ENCODE measurements around the gene PCYOX1L.

Gene PCYOX1L

DNA sequence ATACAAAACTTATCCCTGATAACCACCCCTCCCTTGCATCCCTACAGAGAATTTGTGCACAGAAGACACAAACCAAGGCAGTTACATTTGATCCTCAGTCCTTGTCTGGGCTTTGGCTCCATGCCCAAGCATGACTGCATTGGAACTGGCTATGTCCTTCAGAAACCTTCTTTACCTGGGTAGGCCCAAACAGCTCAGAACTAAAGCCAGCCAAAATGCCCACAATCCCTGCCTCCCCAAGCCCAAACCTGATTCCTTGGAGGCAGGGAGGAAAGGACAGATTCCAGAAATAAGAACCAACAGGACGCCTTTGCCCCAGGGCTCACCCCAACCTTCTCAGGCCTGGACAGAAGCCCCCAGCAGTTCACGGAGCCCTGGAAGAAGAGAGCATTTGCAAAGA lies 13.0 kb downstream of the PCYOX1L start:
- ATAC-seq = no peak

DNA sequence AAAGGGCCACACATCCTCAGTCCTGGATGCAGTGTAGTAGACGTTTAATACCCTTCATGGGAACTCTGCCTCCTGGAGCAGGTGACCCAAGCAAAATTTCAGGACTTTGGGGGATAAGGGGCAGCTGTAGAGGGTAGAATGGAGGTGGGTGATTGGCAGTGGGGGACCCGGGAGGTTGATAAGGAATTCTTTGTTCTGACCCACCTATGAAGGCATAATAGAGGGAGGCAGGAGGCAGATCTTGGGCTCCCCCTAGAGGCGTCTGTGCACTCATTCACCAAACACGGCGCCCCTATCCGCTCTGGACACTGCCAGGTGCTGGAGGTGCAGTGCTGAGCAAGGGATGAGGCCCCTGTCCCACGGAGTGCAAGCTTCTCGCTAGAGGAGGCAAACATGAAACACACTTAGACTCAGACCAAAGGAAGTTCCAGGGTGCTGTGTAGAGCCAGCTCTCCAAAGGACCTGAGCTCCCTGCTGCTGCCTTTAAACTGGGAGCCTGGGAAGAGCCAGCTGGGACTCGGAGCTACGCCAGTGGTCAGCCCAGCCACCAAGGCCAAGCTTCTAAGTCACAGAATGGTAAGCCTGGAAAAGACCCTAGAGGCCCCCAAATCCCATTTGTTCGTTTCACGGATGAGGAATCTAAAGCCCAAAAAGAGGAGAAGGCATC lies 13.6 kb downstream of the PCYOX1L start:
- peak; percentile 83 to 93 for ATAC-seq

DNA sequence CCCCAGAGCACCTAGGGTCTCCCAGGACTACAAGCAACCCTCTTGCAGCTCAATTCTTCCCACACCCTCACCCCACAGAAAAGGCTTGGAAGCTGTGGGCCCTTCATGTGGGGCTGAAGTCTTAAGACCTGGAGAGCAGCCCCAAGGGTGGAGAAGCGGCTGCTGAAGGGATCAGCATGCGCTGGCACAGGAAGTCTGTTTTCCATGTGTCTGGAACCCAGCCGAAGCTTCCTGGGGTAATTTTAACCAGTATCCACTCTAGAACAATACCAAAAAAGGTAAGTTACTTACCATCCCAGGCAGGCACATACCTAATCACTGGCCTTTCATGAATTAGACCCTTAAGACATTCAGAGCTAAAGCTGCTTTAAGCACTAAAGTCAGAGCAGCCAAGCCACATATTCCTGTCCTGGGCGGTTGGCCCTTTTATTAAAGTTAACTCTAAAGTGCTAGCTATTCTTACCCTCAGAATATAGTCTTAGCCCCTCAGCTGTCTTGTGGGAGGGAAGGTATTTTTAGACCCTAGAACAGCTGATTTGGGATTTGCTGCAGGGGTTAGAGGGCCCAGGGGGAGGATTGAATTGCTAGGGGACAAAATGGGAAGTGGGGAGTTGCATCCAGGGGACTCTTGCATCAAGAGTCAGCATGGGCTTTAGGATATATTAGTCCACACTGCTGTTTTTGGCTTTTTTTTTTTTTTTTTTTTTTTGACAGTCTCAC lies 14.4 kb downstream of the PCYOX1L start:
- ATAC-seq = no peak

DNA sequence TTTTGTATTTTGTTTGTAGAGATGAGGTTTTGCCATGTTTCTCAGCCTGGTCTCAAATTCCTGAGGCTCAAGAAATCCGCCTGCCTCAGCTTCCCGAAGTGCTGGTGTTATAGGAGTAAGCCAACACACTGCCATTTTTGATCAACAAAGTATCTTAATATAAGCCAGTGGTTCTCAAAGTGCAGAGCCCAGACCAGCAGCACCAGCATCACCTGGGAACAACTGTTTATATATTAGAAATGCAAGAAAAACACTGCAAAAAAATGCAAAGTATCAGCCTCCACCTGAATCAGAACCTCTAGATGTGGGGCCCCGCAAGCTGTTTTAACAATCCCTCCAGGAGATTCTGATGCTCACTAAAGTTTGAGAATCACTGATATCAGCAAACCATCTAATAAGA lies 15.1 kb downstream of the PCYOX1L start:
- no peak for ATAC-seq

DNA sequence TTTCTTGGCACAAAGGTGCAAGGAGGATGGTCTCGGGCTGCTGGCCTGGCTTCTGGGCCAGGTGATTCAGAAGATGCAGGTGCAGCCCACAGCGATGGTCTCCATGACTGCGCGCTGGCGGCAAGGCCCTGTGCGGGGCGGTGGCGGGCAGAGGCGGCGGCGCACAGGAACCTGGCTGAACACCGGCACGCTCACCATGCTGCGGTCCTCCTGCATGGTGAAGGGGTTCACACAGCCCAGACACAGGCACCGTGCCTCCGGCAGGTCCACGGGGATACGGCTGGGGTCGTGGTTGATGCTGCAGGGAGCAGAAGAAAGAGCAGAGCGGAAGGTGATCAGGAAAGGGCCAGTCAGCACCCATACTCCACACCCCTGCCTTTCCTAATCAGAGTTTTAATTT lies 16.5 kb downstream of the PCYOX1L start:
- no peak for ATAC-seq

DNA sequence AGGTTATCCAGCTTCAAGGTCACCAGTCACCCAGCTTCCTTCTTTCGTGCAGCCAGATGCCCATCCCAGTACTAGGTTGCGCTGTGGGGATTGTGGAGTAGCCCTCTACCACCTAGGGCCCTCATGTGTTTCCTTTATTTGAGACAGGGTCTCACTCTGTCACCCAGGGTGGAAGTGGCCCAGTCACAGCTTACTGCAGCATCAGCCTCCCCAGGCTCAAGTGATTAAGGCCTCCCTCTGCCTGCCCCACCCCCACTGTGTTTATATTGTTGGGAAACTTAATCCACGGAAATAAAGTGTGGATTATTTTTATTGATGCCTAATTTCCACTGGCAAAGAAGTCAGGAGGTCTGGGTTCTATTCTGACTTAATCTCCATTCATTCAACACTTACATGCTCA lies 17.0 kb downstream of the PCYOX1L start:
- ATAC-seq = no peak

DNA sequence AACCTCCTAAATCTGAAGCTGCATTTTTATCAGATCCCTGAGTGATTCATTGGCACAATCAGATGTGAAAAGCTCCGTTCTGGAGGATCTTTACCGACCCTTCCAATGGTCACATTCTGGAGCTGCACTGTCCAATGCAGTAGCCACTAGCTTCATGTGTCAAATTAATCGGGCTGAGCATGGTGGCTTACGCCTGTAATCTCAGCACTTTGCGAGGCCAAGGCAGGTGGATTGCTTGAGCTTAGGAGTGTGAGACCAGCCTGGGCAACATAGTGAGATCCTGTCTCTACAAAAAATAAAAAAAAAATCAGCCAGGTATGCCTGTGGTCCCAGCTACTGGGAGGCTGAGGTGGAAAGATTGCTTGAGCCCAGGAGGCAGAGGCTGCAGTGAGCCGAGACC lies 17.6 kb downstream of the PCYOX1L start:
- ATAC-seq = no peak

DNA sequence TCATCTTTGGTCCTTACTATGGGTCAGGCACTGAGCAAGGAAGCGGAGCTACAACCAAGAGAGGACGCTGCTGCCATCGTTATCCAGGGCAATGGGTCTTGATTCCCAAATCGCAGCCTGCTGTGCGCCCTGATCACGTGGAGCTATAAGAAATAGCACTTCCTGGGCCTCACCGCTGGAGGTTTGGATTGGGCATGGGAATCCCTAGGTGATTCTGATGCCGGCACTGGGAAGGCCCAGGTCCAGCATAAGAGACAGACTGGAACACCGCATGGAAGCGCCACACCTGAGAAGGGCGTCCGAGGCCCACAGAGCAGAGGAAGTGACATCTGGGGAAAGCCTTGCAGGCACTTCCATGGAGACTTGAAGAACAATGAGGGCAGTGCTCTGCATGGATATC lies 18.3 kb downstream of the PCYOX1L start:
- ATAC-seq = no peak

DNA sequence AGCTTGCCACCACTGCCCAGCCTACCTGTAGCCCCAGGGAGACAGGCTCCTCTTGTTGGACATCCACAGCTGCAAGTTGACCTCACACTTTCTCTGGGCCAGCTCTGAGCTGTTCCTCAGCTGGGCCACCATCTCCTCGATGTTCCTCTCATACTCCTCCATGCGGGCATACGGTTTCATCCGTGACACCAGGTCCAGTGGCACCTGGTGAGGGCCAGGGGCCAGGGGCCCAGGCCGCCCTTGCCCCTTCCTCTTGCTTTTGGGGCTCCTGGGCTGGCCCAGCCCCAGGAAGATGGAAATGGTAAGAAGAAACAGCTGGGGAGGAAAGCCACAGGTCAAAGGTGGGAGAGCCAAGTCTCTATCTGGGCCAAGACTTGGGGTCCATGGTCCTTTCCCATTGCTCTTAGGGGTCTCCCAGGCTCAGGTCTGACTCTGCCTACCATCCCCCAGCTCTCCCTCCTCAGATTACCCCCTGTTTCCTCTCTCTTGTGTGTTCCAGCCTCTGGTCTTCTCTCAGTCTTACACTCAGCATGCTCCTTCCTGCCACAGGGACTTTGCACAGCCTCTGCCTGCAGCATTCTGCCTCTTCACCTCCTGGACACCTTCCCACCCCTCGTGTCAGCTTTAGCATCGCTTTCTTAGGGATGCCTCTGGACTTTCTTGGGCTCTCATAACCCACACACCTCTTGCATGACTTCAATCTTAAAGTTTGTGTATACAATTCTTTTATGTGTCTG lies 19.0 kb downstream of the PCYOX1L start:
- no peak for ATAC-seq

DNA sequence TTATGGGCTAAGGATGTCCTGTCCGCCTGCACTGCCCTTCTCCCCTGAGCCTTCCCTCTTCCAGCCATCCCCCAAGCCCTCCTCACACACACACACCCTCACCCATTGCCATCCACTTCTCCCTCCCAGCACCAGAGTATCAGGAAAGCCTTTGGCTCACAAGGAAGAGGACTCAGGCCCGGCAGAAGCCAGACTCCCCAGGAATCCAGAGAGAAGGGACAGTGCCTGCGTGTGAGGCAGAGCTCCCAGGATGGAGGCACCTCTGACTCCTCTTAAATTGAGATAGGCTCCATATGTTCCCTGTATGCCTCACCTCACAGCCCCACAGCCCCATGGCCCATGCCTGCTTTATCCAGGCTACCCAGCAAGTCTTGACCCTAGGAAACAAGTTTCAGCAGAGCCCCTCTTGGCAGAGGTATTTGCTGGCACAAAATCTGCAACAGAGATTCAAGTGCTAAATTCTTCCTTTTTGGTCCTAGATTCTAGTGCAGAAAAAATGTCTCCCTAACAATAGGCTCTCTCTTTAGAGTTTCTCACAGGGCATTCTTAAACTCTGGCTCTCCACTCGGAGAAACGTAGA lies 20.5 kb downstream of the PCYOX1L start:
- no peak for ATAC-seq

DNA sequence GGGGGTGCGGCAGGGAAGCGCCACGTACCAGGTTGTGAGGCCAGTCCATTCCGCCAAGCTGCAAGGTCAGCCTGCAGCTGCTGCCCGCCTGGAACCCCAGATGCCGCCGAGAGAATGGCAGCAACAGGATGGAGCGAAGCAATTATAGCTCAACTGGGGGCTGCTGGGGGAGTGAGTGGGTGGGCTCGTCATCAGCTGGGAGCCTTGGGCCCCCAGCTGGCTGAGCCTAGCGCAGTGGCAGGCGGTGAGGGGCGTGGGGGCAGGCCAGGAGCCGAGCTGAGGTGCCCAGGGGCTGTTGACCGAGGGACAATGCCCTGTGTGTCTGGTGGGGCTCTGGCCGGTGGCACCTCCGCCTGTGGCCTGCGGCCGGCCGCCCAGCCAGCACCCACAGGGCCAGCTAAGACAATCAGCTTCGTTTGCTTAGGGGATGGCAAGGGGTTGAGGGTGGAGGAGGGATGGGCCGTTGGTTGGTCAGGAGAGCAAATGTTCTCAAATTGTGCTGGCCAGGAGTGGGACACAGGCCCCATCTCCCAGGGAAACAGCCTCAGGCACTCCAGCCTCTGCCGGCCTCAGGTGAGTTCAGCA lies 21.4 kb downstream of the PCYOX1L start, which contains the start of gene IL17B:
IL17B (minus strand) TSS at position 116 of the 585 bp plus-strand sequence; CDS start at position 49, 67 bp downstream.
- no peak for ATAC-seq

DNA sequence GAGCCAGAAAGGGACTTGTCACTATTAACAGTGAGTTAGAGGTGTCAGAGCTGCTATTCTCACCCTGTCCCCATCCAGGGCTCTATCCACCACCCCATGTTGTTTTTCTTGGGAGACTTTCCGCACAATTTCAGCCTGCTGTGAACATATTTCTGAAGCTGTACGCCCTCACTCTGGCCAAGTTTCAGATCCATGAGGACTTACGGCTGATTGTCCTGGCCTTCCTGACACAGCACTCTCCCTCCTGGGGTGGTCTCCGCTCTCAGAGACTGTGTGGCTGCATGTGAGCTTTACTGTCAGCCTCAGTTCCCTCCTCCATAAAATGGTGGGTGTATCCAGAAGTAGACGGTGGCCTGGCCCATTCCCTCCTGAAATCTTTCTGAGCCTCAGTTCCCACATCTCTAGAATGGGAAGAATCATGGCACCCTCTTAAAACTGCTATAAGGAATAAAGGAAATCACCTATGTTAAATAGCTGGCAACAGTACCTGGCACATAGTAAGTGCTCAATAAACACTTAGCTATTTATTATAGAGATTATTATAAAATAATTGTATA lies 22.1 kb downstream of the PCYOX1L start:
- ATAC-seq = no peak

DNA sequence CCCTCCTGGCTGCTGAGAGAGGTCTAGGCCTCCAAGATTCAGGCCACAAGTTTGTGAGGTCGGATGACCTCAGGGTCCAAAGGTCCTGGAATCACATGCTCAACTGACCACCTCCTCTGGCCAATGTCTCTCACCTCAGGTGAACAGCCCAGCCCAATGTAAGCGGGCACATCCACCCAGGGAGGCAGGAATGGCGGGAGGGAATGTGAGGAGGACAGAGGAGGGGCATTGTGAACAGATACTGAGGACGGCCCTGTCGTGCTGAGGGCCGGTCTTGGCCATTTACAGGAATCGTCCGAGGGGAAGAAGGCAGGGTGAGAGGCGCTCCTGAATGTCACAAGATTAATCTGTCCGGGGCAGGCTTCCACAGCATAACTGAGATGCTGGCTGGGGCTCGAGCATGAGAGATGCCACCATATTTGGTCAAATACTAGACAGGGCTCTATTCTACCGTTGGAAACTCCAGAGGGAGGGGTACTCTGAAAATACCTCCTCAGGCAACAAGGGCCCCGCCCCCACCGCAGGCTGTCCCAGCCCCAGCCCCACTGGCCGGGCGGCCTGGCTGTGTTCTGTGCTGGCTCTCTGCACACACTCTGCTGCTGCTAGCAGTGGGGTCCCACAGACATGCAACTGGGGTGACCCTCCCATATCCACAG lies 22.7 kb downstream of the PCYOX1L start:
- no peak for ATAC-seq

DNA sequence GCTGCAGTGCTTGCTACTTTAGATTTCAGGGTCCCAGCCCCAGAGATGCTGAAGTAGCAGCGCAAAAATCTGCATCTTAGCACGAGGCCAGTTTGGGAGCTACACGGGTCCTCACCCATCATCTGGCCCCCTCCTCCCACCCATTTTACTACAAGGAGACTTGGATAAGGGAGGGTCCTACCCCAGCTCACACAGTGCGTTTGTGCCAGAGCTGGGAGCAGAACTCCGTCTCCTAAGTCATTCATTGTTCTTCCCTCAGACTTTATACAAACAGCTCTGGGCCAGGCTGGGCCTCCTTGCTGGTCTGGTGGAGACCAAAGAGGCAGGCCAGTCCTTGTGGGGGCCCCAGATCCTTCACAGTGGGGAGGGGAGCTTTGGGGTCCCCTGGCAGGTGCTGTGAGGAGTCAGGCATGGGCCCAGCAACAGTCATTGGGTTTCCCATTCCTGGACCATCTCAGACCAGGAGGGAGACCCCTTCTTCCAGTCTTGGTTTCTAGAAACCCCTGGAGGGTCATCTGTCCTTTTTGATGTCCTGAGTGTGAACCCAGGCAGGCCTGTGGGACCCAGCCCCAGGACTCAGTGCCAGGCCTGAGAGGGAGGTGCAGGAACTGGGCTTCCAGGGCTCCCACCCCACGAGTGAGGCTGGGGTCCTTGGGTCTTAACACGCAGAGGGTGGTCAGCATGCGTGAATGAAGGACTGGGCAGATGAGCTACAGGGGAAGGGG lies 23.6 kb downstream of the PCYOX1L start:
- ATAC-seq = peak in 1 of 2 donors; percentile 25

DNA sequence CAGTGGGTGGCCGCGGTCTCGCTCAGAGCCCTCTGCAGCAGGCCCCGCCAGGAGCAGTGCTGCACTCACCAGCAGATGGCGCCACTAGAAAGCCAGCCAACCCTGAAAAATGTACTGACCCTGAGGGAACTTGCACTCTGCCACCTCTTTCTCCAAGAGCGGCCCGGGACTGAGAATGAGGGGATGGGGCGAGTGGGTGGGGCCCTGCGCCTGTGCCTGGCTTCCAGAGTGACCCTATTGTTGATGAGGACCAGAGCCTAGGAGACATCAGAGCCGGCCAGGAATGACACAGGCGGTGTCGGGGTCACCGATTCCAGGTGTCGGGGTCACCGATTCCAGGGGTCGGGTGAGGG lies 24.1 kb downstream of the PCYOX1L start:
- ATAC-seq = peak; percentile 79 to 91

DNA sequence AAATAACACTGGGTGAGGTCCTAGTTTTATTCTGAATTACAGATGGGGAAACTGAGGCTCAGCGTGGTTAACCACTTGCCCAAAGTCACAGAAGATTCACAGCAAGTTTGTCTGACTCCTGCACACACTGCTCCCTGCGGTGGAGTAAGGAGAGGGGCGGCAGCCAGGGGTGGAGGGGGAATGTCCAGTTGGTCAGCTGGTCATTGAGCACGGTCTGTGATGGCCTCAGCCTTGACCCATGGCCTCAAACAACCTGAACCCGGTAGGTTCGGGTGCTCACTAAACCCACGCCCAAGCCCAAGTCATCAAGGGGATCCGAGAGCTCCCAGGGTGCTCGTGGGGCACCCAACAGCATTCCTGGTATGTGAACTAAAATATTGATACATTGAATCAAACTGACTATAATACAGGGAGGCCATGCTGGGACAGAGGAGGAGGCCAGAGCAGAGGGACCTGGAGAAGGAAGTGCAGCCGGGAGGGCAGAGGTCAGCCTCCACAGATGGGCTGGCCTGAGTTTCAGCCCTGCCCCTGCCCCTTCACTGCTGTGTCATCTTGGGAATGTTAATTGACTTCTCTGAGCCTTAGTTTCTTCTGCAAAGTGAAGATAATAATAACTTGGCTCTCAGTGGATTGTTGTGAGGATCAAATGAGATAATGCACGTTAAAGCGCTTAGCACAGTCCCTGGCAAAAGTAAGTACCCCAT lies 24.8 kb downstream of the PCYOX1L start:
- no peak for ATAC-seq

DNA sequence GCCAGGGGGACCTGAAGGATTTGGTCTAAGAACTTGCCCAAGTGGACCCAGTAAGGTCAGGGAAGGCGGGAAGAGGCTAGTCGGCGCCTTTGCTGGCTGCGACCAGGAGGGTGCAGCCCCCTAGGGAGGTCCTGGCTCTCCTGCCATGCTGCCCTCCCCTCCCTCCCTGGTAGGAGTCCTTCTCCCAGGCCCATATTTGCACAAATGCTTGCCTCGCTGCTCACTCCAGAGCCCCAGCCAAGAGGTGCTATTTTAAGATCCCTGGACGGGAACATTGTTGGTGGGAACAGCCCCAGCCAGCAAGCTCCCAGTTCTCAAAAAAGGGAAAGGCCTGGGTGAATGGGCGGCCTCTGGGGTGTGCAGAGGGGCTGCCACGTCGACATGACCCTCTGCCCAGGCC lies 25.6 kb downstream of the PCYOX1L start:
- no peak for ATAC-seq

DNA sequence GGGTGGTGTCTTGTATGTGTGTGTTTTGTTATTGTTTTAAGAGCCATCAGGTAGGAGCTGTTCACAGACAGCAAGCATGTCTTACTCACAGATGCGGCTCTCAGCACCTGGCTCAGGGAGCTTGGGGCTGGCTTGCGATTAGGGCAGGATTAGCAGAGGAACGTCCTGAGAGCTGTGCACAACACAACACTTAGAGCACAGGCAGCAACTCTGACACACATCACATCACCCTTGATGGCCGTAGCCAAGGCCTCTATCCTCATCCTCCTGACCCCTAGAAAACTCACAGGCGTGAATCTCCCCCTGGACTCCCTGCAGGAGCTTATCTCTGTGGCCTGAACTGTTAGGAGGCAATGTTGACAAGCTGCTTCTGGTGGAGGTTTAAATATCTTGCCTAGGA lies 28.3 kb downstream of the PCYOX1L start:
- ATAC-seq = no peak

DNA sequence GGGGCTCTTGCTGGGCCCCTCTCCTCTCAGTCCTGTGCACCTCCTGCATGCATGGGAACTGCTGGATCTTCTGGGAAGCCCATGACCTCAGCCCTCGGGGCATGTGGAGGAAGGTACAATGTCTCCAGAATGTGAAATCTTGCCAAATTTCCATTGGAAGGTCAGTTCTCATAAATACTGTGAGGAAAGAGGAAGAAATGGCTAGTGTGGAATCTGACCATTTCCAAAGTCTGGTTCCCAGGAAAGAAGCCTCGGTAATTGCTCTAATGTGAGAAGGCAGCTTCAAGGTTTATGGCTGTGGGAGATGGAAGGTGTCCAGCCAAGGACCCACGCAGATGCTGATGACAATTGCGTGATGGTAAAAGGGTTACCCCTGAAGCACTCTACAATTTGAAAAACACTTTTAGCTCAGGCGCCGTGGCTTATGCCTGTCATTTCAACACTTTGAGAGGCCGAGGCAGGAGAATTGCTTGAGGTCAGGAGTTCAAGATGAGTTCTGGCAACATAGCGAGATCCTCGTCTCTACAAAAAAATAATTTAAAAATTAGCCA lies 29.3 kb downstream of the PCYOX1L start:
- no peak for ATAC-seq

DNA sequence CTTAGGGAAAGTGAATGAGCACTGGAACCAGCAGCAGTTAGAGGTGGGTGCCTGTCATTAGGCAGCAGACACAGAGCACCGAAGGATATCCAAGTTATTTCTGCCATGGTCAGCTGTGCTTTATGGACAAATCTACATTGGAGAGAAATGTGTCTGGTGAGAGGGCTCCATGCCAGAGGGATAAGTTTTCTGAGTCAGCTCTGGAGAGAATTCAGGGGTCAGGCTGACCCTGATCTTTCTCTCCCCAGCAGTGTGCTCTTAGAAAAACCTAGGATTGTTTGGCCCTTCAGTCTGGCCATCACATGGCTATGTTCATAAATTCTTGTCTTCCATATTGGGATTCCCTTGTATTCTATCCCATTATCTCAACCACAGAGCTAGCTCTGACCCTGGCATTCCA lies 30.1 kb downstream of the PCYOX1L start:
- no peak for ATAC-seq

Measured in activated CD4-positive, CD25-positive, alpha-beta regulatory T cell treated with anti-CD3 and anti-CD28 coated beads, Interleukin-2, amount 50 U/mL, for 24 hours (primary cell).